ENCODE measurements around the gene RAPGEF6. TPM values are rescaled to one million over a fixed set of nuclear protein-coding genes. Genes with fewer than 3 reads are reported as not detected.
"Not testable (repeated sequence)": the region's sequence is repeated elsewhere in the genome, so short reads cannot be mapped to it uniquely, and the experiment has no call there.

Gene RAPGEF6
- total and polyA plus RNA-seq, 4 donors, result 3.9 to 73.1 (median 10.8) TPM

DNA sequence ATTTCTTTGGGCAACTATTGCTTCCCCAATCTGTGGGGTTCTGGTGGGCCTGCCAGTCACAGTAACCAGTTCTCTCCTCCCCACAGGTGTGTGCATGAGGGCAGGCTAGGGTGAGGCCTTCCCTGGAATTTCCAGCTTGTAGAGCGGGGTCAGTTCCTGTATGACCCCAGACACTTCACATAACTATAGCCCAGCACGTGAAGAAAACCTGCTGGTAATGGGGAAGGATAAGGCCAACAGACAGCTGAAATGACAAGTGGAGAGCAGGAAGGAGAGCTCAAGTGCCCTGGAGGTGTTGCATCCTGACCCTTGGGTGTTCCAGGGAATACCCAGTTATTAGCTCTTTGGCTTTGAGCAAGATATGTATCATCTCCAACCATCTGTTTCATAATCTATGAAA lies 229.0 kb downstream of the RAPGEF6 start:
- WGBS, 2 donors, result 80 to 87% methylated on average over 2 of the region's 2 CpGs
- Histone ChIP-seq H3K27ac (ENCODE audit: low read depth in 1 of 2, low read length in 1 of 2) (no peak overlapping the region), H3K27me3 (ENCODE audit: control insufficient read depth in 3 of 3, insufficient read depth in 3 of 3, low read length in 2 of 3) (no peaks in the 10 kb centered on the region), H3K4me1 (ENCODE audit: control insufficient read depth in 5 of 5, insufficient read depth in 5 of 5, low read length in 5 of 5) (no peaks in the 10 kb centered on the region), H3K9me3 (ENCODE audit: control insufficient read depth in 4 of 4, insufficient read depth in 3 of 4, low read length in 3 of 4) (peaks cover 0 to 2% (median under 1%) of the 10 kb centered on the region in 4 donors), H3K4me3 (no peak overlapping the region), H3K36me3 (ENCODE audit: control insufficient read depth in 4 of 4, insufficient read depth in 4 of 4, low read length in 4 of 4) (peaks cover 6 to 11% (median 8%) of the 10 kb centered on the region in 4 donors), H3K9ac (ENCODE audit: insufficient read depth in 1 of 2, low read length in 2 of 2) (no peak overlapping the region)
- DNase-seq, result no peak
- ATAC-seq (ENCODE audit: insufficient read depth, low FRiP score), result no peak
- TF ChIP-seq, protein P1, sequence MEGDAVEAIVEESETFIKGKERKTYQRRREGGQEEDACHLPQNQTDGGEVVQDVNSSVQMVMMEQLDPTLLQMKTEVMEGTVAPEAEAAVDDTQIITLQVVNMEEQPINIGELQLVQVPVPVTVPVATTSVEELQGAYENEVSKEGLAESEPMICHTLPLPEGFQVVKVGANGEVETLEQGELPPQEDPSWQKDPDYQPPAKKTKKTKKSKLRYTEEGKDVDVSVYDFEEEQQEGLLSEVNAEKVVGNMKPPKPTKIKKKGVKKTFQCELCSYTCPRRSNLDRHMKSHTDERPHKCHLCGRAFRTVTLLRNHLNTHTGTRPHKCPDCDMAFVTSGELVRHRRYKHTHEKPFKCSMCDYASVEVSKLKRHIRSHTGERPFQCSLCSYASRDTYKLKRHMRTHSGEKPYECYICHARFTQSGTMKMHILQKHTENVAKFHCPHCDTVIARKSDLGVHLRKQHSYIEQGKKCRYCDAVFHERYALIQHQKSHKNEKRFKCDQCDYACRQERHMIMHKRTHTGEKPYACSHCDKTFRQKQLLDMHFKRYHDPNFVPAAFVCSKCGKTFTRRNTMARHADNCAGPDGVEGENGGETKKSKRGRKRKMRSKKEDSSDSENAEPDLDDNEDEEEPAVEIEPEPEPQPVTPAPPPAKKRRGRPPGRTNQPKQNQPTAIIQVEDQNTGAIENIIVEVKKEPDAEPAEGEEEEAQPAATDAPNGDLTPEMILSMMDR (IDR thresholded peaks at IDR 0.05; ENCODE audit: control extremely low read depth, extremely low read depth), result no peak

DNA sequence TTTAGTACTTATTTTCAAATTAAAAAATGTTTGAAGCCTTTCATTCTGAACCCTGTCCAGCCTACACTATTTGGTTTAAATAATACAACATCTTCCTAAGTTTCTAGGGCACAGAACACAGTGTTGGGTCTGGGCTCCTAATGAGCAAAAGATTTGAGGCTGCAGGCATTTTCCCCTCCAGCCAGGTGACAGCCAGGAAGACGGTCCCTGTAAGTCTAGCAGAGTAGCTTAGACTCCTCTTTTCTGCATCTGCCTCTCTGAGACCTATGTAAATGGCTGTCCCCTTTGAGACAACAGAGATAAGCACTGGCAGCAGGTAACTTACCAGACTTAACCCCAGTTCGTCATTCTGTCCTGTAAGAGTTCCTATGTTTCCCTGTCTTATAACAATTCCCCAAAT lies 229.4 kb downstream of the RAPGEF6 start:
- DNase-seq, result no peak
- Histone ChIP-seq H3K9me3 (ENCODE audit: control insufficient read depth in 4 of 4, insufficient read depth in 3 of 4, low read length in 3 of 4) (peaks cover 0 to 2% (median under 1%) of the 10 kb centered on the region in 4 donors), H3K4me1 (ENCODE audit: control insufficient read depth in 5 of 5, insufficient read depth in 5 of 5, low read length in 5 of 5) (no peaks in the 10 kb centered on the region), H3K9ac (ENCODE audit: insufficient read depth in 1 of 2, low read length in 2 of 2) (no peak overlapping the region), H3K27me3 (ENCODE audit: control insufficient read depth in 3 of 3, insufficient read depth in 3 of 3, low read length in 2 of 3) (no peaks in the 10 kb centered on the region), H3K36me3 (ENCODE audit: control insufficient read depth in 4 of 4, insufficient read depth in 4 of 4, low read length in 4 of 4) (peaks cover 6 to 11% (median 8%) of the 10 kb centered on the region in 4 donors), H3K27ac (ENCODE audit: low read depth in 1 of 2, low read length in 1 of 2) (no peak overlapping the region), H3K4me3 (no peak overlapping the region)
- 95 to 100% methylated on average over 2 of the region's 2 CpGs for WGBS, 2 donors
- TF ChIP-seq, protein P1 (IDR thresholded peaks at IDR 0.05; ENCODE audit: control extremely low read depth, extremely low read depth), result no peak
- no peak for ATAC-seq (ENCODE audit: insufficient read depth, low FRiP score)

DNA sequence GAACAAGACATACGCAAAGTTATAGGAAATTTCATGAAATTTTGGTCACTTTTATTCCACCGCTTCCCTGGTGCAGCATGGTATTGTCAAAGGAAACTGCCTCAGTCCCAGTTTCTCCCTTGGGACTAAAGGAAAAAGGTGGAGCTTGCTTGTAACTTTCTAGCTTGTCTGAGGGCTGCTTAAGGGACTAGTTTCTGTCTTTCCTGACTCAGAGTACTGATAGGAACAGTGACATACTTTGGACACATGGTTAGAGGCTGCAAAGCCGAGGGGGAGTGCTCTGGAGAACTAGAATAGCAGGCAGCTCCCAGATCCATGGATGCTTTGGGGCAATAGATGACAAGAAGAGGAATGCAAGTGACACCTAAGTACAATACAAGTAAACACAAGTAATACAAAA lies 234.4 kb downstream of the RAPGEF6 start:
- 96% methylated on average over 3 of the region's 3 CpGs for WGBS, 2 donors
- H3K27ac ChIP-seq (ENCODE audit: low read depth in 1 of 2, low read length in 1 of 2), result no peak overlapping the region
- H3K9ac ChIP-seq (ENCODE audit: insufficient read depth in 1 of 2, low read length in 2 of 2), result no peak overlapping the region
- ATAC-seq (ENCODE audit: insufficient read depth, low FRiP score) (no peak), DNase-seq (no peak)
- no peaks in the 10 kb centered on the region for H3K27me3 ChIP-seq (ENCODE audit: control insufficient read depth in 3 of 3, insufficient read depth in 3 of 3, low read length in 2 of 3)
- peaks cover 2 to 20% (median 7%) of the 10 kb centered on the region in 4 donors for H3K36me3 ChIP-seq (ENCODE audit: control insufficient read depth in 4 of 4, insufficient read depth in 4 of 4, low read length in 4 of 4)
- H3K4me1 ChIP-seq (ENCODE audit: control insufficient read depth in 5 of 5, insufficient read depth in 5 of 5, low read length in 5 of 5), result peaks cover 0 to 3% (median 0%) of the 10 kb centered on the region in 5 donors
- no peak overlapping the region for H3K4me3 ChIP-seq
- peaks cover 0 to 2% (median under 1%) of the 10 kb centered on the region in 4 donors for H3K9me3 ChIP-seq (ENCODE audit: control insufficient read depth in 4 of 4, insufficient read depth in 3 of 4, low read length in 3 of 4)
- TF ChIP-seq, protein P1 (IDR thresholded peaks at IDR 0.05; ENCODE audit: control extremely low read depth, extremely low read depth), result no peak

DNA sequence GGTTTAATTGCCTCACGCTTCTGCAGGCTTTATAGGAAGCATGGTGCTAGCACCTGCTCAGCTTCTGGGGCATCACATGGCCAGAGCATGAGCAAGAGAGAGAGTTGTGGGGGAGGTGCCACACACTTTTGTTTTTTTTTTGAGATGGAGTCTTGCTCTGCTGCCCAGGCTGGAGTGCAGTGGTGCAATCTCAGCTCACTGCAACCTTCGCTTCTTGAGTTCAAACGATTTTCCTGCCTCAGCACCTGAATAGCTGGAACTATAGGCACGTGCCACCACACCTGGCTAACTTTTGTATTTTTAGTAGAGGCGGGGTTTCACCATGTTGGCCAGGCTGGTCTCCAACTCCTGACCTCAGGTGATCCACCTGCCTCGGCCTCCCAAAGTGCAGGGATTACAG lies 236.0 kb downstream of the RAPGEF6 start:
- H3K4me3 ChIP-seq; H3K9me3 ChIP-seq (ENCODE audit: control insufficient read depth in 4 of 4, insufficient read depth in 3 of 4, low read length in 3 of 4); H3K27ac ChIP-seq (ENCODE audit: low read depth in 1 of 2, low read length in 1 of 2); H3K27me3 ChIP-seq (ENCODE audit: control insufficient read depth in 3 of 3, insufficient read depth in 3 of 3, low read length in 2 of 3); ATAC-seq (ENCODE audit: insufficient read depth, low FRiP score); H3K9ac ChIP-seq (ENCODE audit: insufficient read depth in 1 of 2, low read length in 2 of 2); H3K4me1 ChIP-seq (ENCODE audit: control insufficient read depth in 5 of 5, insufficient read depth in 5 of 5, low read length in 5 of 5); DNase-seq: not testable (repeated sequence)
- H3K36me3 ChIP-seq (ENCODE audit: control insufficient read depth in 4 of 4, insufficient read depth in 4 of 4, low read length in 4 of 4), result peaks cover 7 to 18% (median 12%) of the 10 kb centered on the region in 4 donors
- WGBS, 2 donors, result 95 to 98% methylated on average over 6 of the region's 6 CpGs
